Thyroid gland (tissue), 4 donors: Measurements from ENCODE around the gene POLR2C. TPM values are rescaled to one million over a fixed set of nuclear protein-coding genes. Genes with fewer than 3 reads are reported as not detected.

Source experiments
- DNase-seq, 2 donors: peaks; one replicate each; pipeline ENCODE4 v3.0.0-alpha.2; 2019
- H3K27ac ChIP-seq, 3 donors: fragments of 200-600 bp; sonication (generic); 1 replicate in 2 of 3; 2 replicates in 1 of 3; pipeline ENCODE4 v1.5.1; 2016 to 2019; ENCODE audit warnings: mild to moderate bottlenecking in 1 of 3, moderate library complexity in 1 of 3
- H3K27me3 ChIP-seq: fragments of 200-600 bp; sonication (generic); one replicate; pipeline ENCODE4 v1.5.1; 2019
- H3K36me3 ChIP-seq, 2 donors: fragments of 200-600 bp; sonication (generic); one replicate each; pipeline ENCODE4 v1.5.1; 2016 to 2019
- H3K4me1 ChIP-seq, 2 donors: fragments of 200-600 bp; sonication (generic); one replicate each; pipeline ENCODE4 v1.5.1; 2017 to 2019
- H3K4me3 ChIP-seq, 3 donors: fragments of 200-600 bp; sonication (generic); replicated peaks in 1 of 3; 1 replicate in 2 of 3; 2 replicates in 1 of 3; pipeline ENCODE4 v1.5.1; 2016; ENCODE audit warnings: mild to moderate bottlenecking in 1 of 3
- H3K9me3 ChIP-seq: fragments of 200-600 bp; sonication (generic); one replicate; pipeline ENCODE4 v1.5.1; 2017
- POLR2A ChIP-seq, 2 donors: fragments of 450-650 bp; IDR thresholded peaks; one replicate each; pipeline ENCODE4 v1.6.1; 2017; ENCODE audit warnings: antibody characterized with exemption in 2 of 2, mild to moderate bottlenecking in 2 of 2, moderate library complexity in 1 of 2
- WGBS, 2 donors: methylation state at CpG; one replicate each; pipeline ENCODE4 v1.1.5; 2017; 5-methylcytosine and 5-hydroxymethylcytosine counted together
- intact Hi-C: fragments of 100-400 bp; cut with DNase I; formaldehyde crosslinking; loops from one replicate; pipeline ENCODE4 v1.15.1; 2023
- total RNA-seq, 4 donors: library from RNA; depleted of rRNA; stranded (reverse); fragments of >200 nt; gene quantifications; one replicate each; pipeline ENCODE4 v1.2.3, GENCODE V29; 2016
- TF ChIP-seq, protein P1 (sequence below), 6 experiments: fragments of 200-600 bp in 3 of 6; fragments of 450-650 bp in 3 of 6; sonication (generic) in 3 of 6; IDR thresholded peaks; one replicate each; pipeline ENCODE4 v1.5.1; 2016 to 2019; ENCODE audit warnings: antibody characterized with exemption in 6 of 6, mild to moderate bottlenecking in 2 of 6, inconsistent platforms in 1 of 6, moderate library complexity in 1 of 6

Gene POLR2C
- total RNA-seq, 4 donors from 2014 or later: 126 to 212 (median 174) TPM

DNA sequence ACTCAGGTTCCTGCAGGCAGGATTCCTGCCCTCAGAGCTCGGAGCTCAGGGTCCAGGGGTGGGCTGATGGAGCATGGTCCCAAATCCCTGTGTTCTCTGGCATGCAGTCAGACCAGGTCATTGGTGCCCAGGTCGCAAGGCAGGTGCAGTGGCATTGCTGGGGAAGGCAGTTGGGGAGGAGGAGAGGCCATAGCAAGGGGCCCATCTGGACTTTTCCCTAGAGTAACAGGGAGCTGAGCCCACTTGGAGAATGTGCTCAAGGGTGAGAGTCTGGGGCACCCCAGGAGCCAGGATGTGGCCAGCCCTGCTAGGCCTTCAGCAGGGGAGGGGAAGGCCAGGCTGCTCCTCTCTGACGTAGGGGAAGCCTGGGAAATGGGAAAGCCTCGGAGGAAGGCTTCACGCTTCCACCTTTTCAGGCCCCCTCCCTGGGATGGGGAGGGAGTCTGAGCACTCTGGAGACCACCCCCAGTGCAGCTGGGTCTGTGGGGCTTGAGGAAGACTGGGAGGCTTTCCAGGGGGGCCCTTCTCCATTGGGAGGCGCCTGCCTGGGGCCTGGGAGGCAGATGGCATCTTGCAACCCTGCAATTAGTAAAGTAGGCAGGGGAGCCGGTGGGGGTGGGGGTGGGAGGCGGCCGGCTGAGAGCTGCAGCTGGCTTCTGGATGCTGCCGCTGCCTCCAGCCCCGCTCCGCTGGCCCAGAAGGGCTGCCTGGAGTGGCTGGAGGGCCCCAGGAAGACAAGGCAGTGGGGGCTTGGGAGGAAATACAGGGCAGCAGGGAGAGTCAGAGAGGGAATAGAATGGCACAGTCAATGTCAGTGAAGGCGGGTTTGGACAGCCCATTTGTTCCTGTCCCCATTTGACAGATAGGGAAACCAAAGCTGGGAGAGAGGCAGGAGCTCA lies 44.9 kb downstream of the POLR2C start:
- Histone ChIP-seq H3K36me3 (no peaks in the 10 kb centered on the region), H3K9me3 (no peaks in the 10 kb centered on the region), H3K4me3 (no peak overlapping the region), H3K27ac (no peak overlapping the region), H3K27me3 (no peaks in the 10 kb centered on the region), H3K4me1 (no peaks in the 10 kb centered on the region)
- no peak for DNase-seq
- WGBS, 2 donors: 61 to 82% methylated on average over 11 to 12 of the region's 13 CpGs
- intact Hi-C loops: no loop called here
- TF ChIP-seq, protein P1, sequence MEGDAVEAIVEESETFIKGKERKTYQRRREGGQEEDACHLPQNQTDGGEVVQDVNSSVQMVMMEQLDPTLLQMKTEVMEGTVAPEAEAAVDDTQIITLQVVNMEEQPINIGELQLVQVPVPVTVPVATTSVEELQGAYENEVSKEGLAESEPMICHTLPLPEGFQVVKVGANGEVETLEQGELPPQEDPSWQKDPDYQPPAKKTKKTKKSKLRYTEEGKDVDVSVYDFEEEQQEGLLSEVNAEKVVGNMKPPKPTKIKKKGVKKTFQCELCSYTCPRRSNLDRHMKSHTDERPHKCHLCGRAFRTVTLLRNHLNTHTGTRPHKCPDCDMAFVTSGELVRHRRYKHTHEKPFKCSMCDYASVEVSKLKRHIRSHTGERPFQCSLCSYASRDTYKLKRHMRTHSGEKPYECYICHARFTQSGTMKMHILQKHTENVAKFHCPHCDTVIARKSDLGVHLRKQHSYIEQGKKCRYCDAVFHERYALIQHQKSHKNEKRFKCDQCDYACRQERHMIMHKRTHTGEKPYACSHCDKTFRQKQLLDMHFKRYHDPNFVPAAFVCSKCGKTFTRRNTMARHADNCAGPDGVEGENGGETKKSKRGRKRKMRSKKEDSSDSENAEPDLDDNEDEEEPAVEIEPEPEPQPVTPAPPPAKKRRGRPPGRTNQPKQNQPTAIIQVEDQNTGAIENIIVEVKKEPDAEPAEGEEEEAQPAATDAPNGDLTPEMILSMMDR (IDR thresholded peaks at IDR 0.05): no peak
- no peak for TF ChIP-seq POLR2A (IDR thresholded peaks at IDR 0.05)

GRCh38 chr16:57508035-57508425 lies 45.6 kb downstream of the POLR2C start:
- Histone ChIP-seq H3K36me3 (no peaks in the 10 kb centered on the region), H3K4me3 (no peak overlapping the region), H3K4me1 (no peaks in the 10 kb centered on the region), H3K27me3 (no peaks in the 10 kb centered on the region), H3K27ac (no peak overlapping the region), H3K9me3 (no peaks in the 10 kb centered on the region)
- intact Hi-C loops: no loop called here
- TF ChIP-seq, protein P1 (IDR thresholded peaks at IDR 0.05): no peak
- TF ChIP-seq POLR2A (IDR thresholded peaks at IDR 0.05): no peak
- WGBS, 2 donors: 80 to 92% methylated on average over 2 to 3 of the region's 3 CpGs
- DNase-seq: no peak

GRCh38 chr16:57509231-57509923 lies 46.9 kb downstream of the POLR2C start:
- Histone ChIP-seq H3K27me3 (no peaks in the 10 kb centered on the region), H3K9me3 (no peaks in the 10 kb centered on the region), H3K4me1 (peaks cover 0 to 6% of the 10 kb centered on the region in 2 donors), H3K4me3 (no peak overlapping the region), H3K27ac (no peak overlapping the region), H3K36me3 (no peaks in the 10 kb centered on the region)
- intact Hi-C loops: no loop called here
- 83% methylated on average over 11 to 12 of the region's 12 CpGs for WGBS, 2 donors
- no peak for DNase-seq
- TF ChIP-seq POLR2A (IDR thresholded peaks at IDR 0.05): no peak
- TF ChIP-seq, protein P1 (IDR thresholded peaks at IDR 0.05): no peak

GRCh38 chr16:57510016-57510871 lies 47.8 kb downstream of the POLR2C start:
- Histone ChIP-seq H3K27me3 (no peaks in the 10 kb centered on the region), H3K36me3 (no peaks in the 10 kb centered on the region), H3K27ac (no peak overlapping the region), H3K9me3 (no peaks in the 10 kb centered on the region), H3K4me3 (no peak overlapping the region), H3K4me1 (peaks cover 0 to 10% of the 10 kb centered on the region in 2 donors)
- TF ChIP-seq, protein P1 (IDR thresholded peaks at IDR 0.05): no peak
- no peak for TF ChIP-seq POLR2A (IDR thresholded peaks at IDR 0.05)
- DNase-seq: no peak
- 59 to 69% methylated on average over 7 to 10 of the region's 10 CpGs for WGBS, 2 donors
- intact Hi-C loops: no loop called here
